A549 (cell line): ENCODE measurements around the gene KLHL29. TPM values are rescaled to one million over a fixed set of nuclear protein-coding genes. Genes with fewer than 3 reads are reported as not detected.

Experiments
- ATAC-seq, 2 experiments: fragments of 200-7000 bp in 1 of 2; fragments of >200 bp in 1 of 2; cut with Nextera tagmentation in 1 of 2; cut with Tn5 transposase in 1 of 2; 3 replicates each; pipeline versions ENCODE4 v1.8.0 to v1.9.1; 2018 to 2020; ENCODE audit warnings: mild to moderate bottlenecking in 1 of 2, moderate library complexity in 1 of 2
- CTCF ChIA-PET: fragments of 300-600 bp; sonication (Branson Sonifier 250); formaldehyde crosslinking; extraction: SDS; loops from one replicate; lab custom pipeline; 2021; ENCODE audit warnings: antibody characterized with exemption, inconsistent platforms; lab: Yijun Ruan, JAX
- POLR2A ChIA-PET: fragments of 350-600 bp; formaldehyde crosslinking; extraction: SDS; loops from one replicate; lab custom pipeline; 2021; ENCODE audit warnings: antibody characterized with exemption, inconsistent platforms; lab: Yijun Ruan, JAX
- DNase-seq, 2 experiments: peaks; one replicate each; pipeline versions ENCODE4 v3.0.0 to v3.0.0-alpha.2; 2011 to 2016; ENCODE audit warnings: low read depth in 1 of 2, low spot score in 1 of 2
- FAIRE-seq: peaks from 2 replicates; lab custom pipeline; 2011; peaks lifted over from hg19 to GRCh38; lab: Jason Lieb, UNC
- H3K27ac ChIP-seq, 2 experiments: fragments of >200 bp; sonication (Bioruptor Twin); formaldehyde crosslinking; 3 replicates each; pipeline ENCODE4 v1.5.1; 2016 to 2017
- H3K4me1 ChIP-seq: fragments of >200 bp; sonication (Bioruptor Twin); formaldehyde crosslinking; 3 replicates; pipeline ENCODE4 v1.6.1; 2016
- H3K4me2 ChIP-seq: fragments of >200 bp; sonication (Bioruptor Twin); formaldehyde crosslinking; 3 replicates; pipeline ENCODE4 v1.6.1; 2016
- H3K4me3 ChIP-seq: fragments of >200 bp; sonication (Bioruptor Twin); formaldehyde crosslinking; 3 replicates; pipeline ENCODE4 v1.5.1; 2016
- H3K9me3 ChIP-seq: fragments of >200 bp; sonication (Bioruptor Twin); formaldehyde crosslinking; 3 replicates; pipeline ENCODE4 v1.6.1; 2016
- ATOH8 ChIP-seq: fragments of 250-450 bp; sonication (Bioruptor Pico); IDR thresholded peaks from 2 replicates; pipeline ENCODE4 v1.5.0; 2020; ENCODE audit warnings: low read depth, mild to moderate bottlenecking, moderate library complexity
- CBX2 ChIP-seq: fragments of 200-600 bp; sonication (generic); IDR thresholded peaks from 2 replicates; pipeline ENCODE4 v1.6.1; 2016; ENCODE audit warnings: low read depth, mild to moderate bottlenecking, borderline replicate concordance
- CHD2 ChIP-seq: fragments of 150-350 bp; IDR thresholded peaks from 2 replicates; pipeline ENCODE4 v1.6.1; 2014; ENCODE audit warnings: low read length; ENCODE audit not compliant: partially characterized antibody
- CHD4 ChIP-seq: fragments of 200-600 bp; sonication (generic); IDR thresholded peaks from 2 replicates; pipeline ENCODE4 v1.6.1; 2016; ENCODE audit warnings: antibody characterized with exemption, mild to moderate bottlenecking, borderline replicate concordance
- CTCF ChIP-seq: fragments of >200 bp; sonication (Bioruptor Twin); formaldehyde crosslinking; IDR thresholded peaks from 3 replicates; pipeline ENCODE4 v1.5.1; 2016
- EHF ChIP-seq: fragments of 250-450 bp; sonication (Bioruptor Pico); IDR thresholded peaks from 2 replicates; pipeline ENCODE4 v1.5.0; 2020; ENCODE audit warnings: mild to moderate bottlenecking
- ELK1 ChIP-seq: fragments of 150-350 bp; IDR thresholded peaks from 2 replicates; pipeline ENCODE4 v1.6.1; 2014; ENCODE audit warnings: low read depth, mild to moderate bottlenecking, low read length
- FOSL2 ChIP-seq, 2 experiments: fragments of 450-650 bp in 1 of 2; fragments of >200 bp in 1 of 2; sonication (Bioruptor Twin) in 1 of 2; formaldehyde crosslinking; IDR thresholded peaks; 2 replicates each; pipeline versions ENCODE4 v1.5.0 to v1.6.1; 2016 to 2020; ENCODE audit warnings: mild to moderate bottlenecking in 1 of 2, moderate library complexity in 1 of 2
- FOXS1 ChIP-seq: fragments of 250-450 bp; sonication (Bioruptor Pico); IDR thresholded peaks from 2 replicates; pipeline ENCODE4 v1.5.0; 2020; ENCODE audit warnings: mild to moderate bottlenecking, moderate library complexity
- HOXA7 ChIP-seq: fragments of 250-450 bp; sonication (Bioruptor Pico); IDR thresholded peaks from 2 replicates; pipeline ENCODE4 v1.5.0; 2020; ENCODE audit warnings: mild to moderate bottlenecking, moderate library complexity
- HOXB13 ChIP-seq: fragments of 250-450 bp; sonication (Bioruptor Pico); IDR thresholded peaks from 2 replicates; pipeline ENCODE4 v1.5.0; 2020; ENCODE audit warnings: low read depth, mild to moderate bottlenecking, moderate library complexity
- HOXB5 ChIP-seq: fragments of 250-450 bp; sonication (Bioruptor Pico); IDR thresholded peaks from 2 replicates; pipeline ENCODE4 v1.5.0; 2020; ENCODE audit warnings: mild to moderate bottlenecking, moderate library complexity
- JUN ChIP-seq, 2 experiments: fragments of >200 bp; sonication (Bioruptor Twin); formaldehyde crosslinking; IDR thresholded peaks; 2 replicates in 1 of 2; 3 replicates in 1 of 2; pipeline ENCODE4 v1.6.1; 2016 to 2017
- MAFK ChIP-seq: fragments of 450-650 bp; IDR thresholded peaks from 2 replicates; pipeline ENCODE4 v1.6.1; 2014; ENCODE audit not compliant: partially characterized antibody
- RFX5 ChIP-seq: fragments of 450-650 bp; IDR thresholded peaks from 2 replicates; pipeline ENCODE4 v1.7.1; 2014; ENCODE audit warnings: antibody characterized with exemption, mild to moderate bottlenecking, moderate library complexity
- RNF2 ChIP-seq: fragments of 200-600 bp; sonication (generic); IDR thresholded peaks from 2 replicates; pipeline ENCODE4 v1.6.1; 2016; ENCODE audit warnings: low read depth, mild to moderate bottlenecking, antibody characterized with exemption, moderate library complexity, borderline replicate concordance
- SMC3 ChIP-seq: fragments of >200 bp; sonication (Bioruptor Twin); formaldehyde crosslinking; IDR thresholded peaks from 3 replicates; pipeline ENCODE4 v1.6.1; 2018; ENCODE audit warnings: inconsistent platforms
- TP53 ChIP-seq: fragments of 250-450 bp; sonication (Bioruptor Pico); IDR thresholded peaks from 2 replicates; pipeline ENCODE4 v1.5.0; 2021; ENCODE audit warnings: mild to moderate bottlenecking, moderate library complexity
- ZNF302 ChIP-seq: fragments of 250-450 bp; sonication (Bioruptor Pico); IDR thresholded peaks from 2 replicates; pipeline ENCODE4 v1.9.0; 2021; ENCODE audit warnings: inconsistent platforms, mild to moderate bottlenecking, moderate library complexity
- WGBS: methylation state at CpG from one replicate; pipeline ENCODE4 v1.1.6; 2017; ENCODE audit errors: missing lambda C conversion rate; 5-methylcytosine and 5-hydroxymethylcytosine counted together
- polyA plus RNA-seq, 4 experiments: library from polyadenylated mRNA; depleted of rRNA in 3 of 4; stranded (reverse); fragments of >200 nt; fragmentation: RNase III in 1 of 4; extraction: RNeasy Plus Mini Kit Qiagen cat#74134 plus additional on column Dnase treatment in 1 of 4; gene quantifications; 2 replicates in 3 of 4; 3 replicates in 1 of 4; pipeline ENCODE4 v1.2.3, GENCODE V29; 2011 to 2017
- TF ChIP-seq, protein P1 (sequence below): fragments of 200-600 bp; sonication (generic); IDR thresholded peaks from 2 replicates; pipeline ENCODE4 v1.6.1; 2016; ENCODE audit warnings: antibody characterized with exemption, mild to moderate bottlenecking, moderate library complexity

KLHL29 gene
- polyA plus RNA-seq, 2 of the 4 experiments (the other 2 are of a cell fraction), result 1.3 to 2.5 TPM

DNA sequence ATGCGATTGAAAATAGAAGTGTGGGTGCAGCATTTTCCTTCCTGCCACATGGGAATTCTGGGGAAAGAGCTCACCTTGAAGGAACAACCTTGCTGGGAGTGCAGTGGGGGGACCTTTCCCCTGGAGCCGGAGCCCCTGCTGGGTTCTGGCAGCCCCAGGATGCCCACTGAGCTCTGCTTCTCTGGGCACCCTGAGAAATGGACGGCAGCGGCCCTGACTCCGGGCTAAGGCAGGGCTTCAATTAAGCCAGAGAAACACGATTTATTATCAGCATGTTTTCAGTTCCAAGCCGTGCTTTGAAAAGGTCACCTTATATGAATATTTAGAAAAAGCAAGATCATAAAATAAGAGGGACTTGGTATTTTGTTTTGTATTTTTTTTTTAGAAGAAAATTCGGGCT lies 68.5 kb downstream of the KLHL29 start:
- H3K4me3 ChIP-seq, result no peak overlapping the region
- no peaks in the 10 kb centered on the region for H3K9me3 ChIP-seq
- FAIRE-seq (no peak), ATAC-seq (no peak), DNase-seq (no peak)
- TF ChIP-seq JUN (IDR thresholded peaks at IDR 0.05) (no peak), RNF2 (no peak), RFX5 (no peak), ZNF302 (CRISPR knock-in tag) (no peak), CHD2 (no peak), CTCF (no peak), HOXB13 (CRISPR knock-in tag) (no peak), CHD4 (no peak), HOXB5 (no peak), ELK1 (no peak), HOXA7 (CRISPR knock-in tag) (no peak), CBX2 (no peak), SMC3 (no peak), ATOH8 (CRISPR knock-in tag) (no peak)
- 62% methylated on average over 8 of the region's 8 CpGs for WGBS
- no peak overlapping the region for H3K27ac ChIP-seq
- ChIA-PET CTCF (interaction anchor here (0.6 kb wide), 1 partner anchor 9 kb away, joined by 6 read pairs; no protein-coding TSS in a partner anchor), POLR2A (no interaction called here)
- no peak overlapping the region for H3K4me2 ChIP-seq
- no peaks in the 10 kb centered on the region for H3K4me1 ChIP-seq

GRCh38 chr2:23453836-23454460 lies 69.0 kb downstream of the KLHL29 start:
- H3K4me2 ChIP-seq, result no peak overlapping the region
- no peak overlapping the region for H3K4me3 ChIP-seq
- FAIRE-seq, result no peak
- TF ChIP-seq EHF (no peak), MAFK (no peak), FOSL2 (IDR thresholded peaks at IDR 0.05) (no peak), FOSL2 (CRISPR knock-in tag; IDR thresholded peaks at IDR 0.05) (no peak), CBX2 (no peak), TP53 (CRISPR knock-in tag) (no peak), FOXS1 (CRISPR knock-in tag) (no peak), ELK1 (no peak)
- TF ChIP-seq, protein P1, sequence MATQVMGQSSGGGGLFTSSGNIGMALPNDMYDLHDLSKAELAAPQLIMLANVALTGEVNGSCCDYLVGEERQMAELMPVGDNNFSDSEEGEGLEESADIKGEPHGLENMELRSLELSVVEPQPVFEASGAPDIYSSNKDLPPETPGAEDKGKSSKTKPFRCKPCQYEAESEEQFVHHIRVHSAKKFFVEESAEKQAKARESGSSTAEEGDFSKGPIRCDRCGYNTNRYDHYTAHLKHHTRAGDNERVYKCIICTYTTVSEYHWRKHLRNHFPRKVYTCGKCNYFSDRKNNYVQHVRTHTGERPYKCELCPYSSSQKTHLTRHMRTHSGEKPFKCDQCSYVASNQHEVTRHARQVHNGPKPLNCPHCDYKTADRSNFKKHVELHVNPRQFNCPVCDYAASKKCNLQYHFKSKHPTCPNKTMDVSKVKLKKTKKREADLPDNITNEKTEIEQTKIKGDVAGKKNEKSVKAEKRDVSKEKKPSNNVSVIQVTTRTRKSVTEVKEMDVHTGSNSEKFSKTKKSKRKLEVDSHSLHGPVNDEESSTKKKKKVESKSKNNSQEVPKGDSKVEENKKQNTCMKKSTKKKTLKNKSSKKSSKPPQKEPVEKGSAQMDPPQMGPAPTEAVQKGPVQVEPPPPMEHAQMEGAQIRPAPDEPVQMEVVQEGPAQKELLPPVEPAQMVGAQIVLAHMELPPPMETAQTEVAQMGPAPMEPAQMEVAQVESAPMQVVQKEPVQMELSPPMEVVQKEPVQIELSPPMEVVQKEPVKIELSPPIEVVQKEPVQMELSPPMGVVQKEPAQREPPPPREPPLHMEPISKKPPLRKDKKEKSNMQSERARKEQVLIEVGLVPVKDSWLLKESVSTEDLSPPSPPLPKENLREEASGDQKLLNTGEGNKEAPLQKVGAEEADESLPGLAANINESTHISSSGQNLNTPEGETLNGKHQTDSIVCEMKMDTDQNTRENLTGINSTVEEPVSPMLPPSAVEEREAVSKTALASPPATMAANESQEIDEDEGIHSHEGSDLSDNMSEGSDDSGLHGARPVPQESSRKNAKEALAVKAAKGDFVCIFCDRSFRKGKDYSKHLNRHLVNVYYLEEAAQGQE, result no peak
- TF ChIP-seq, all 56 proteins: peak for 0
- DNase-seq (no peak), ATAC-seq (no peak)
- H3K27ac ChIP-seq, result no peak overlapping the region
- ChIA-PET CTCF (interaction anchor here (0.6 to 1.2 kb wide), 2 partner anchors 9 to 18 kb away, joined by 4 to 6 read pairs; no protein-coding TSS in a partner anchor), POLR2A (no interaction called here)
- WGBS, result 65% methylated on average over 9 of the region's 10 CpGs
- H3K9me3 ChIP-seq, result no peaks in the 10 kb centered on the region
- H3K4me1 ChIP-seq, result no peaks in the 10 kb centered on the region
